CD14-positive monocyte (primary cell): ENCODE results near the gene CFAP57. TPM values are rescaled to one million over a fixed set of nuclear protein-coding genes. Genes with fewer than 3 reads are reported as not detected.

Experiments
- DNase-seq, 3 donors: peaks; one replicate each; pipeline ENCODE4 v3.0.0-alpha.2; 2011 to 2022
- H2AFZ ChIP-seq: 2 replicates; pipeline ENCODE4 v1.6.0; 2012; ENCODE audit warnings: mild to moderate bottlenecking, low read depth, low read length, inconsistent platforms; ENCODE audit not compliant: insufficient read depth, poor library complexity, severe bottlenecking
- H3K27ac ChIP-seq, 2 donors: 1 replicate in 1 of 2; 2 replicates in 1 of 2; pipeline ENCODE4 v1.5.1; 2012 to 2013; ENCODE audit warnings: low read length in 2 of 2, control low read depth in 1 of 2, inconsistent platforms in 1 of 2, low read depth in 1 of 2, mild to moderate bottlenecking in 1 of 2
- H3K27me3 ChIP-seq, 2 donors: one replicate each; pipeline versions ENCODE4 v1.6.0 to v1.6.1; 2011 to 2013; ENCODE audit warnings: low read length in 2 of 2; ENCODE audit not compliant: control insufficient read depth in 2 of 2, insufficient read depth in 2 of 2
- H3K36me3 ChIP-seq, 2 donors: replicated peaks in 1 of 2; 1 replicate in 1 of 2; 2 replicates in 1 of 2; pipeline versions ENCODE4 v1.5.1 to v1.6.1; 2012 to 2013; ENCODE audit warnings: low read length in 2 of 2, control low read depth in 1 of 2, inconsistent platforms in 1 of 2, mild to moderate bottlenecking in 1 of 2; ENCODE audit not compliant: insufficient read depth in 2 of 2, control insufficient read depth in 1 of 2
- H3K4me1 ChIP-seq, 2 donors: 1 replicate in 1 of 2; 2 replicates in 1 of 2; pipeline versions ENCODE4 v1.5.1 to v1.6.1; 2012 to 2013; ENCODE audit warnings: low read length in 2 of 2, control low read depth in 1 of 2, inconsistent platforms in 1 of 2, mild to moderate bottlenecking in 1 of 2, moderate library complexity in 1 of 2; ENCODE audit not compliant: insufficient read depth in 2 of 2, control insufficient read depth in 1 of 2
- H3K4me2 ChIP-seq: replicated peaks from 2 replicates; pipeline ENCODE3; 2012; ENCODE audit warnings: low read length, moderate library complexity, mild to moderate bottlenecking; ENCODE audit not compliant: poor library complexity, severe bottlenecking; ENCODE audit errors: extremely low read depth
- H3K4me3 ChIP-seq, 3 experiments: fragments of 200-600 bp in 1 of 3; sonication (generic) in 1 of 3; replicated peaks in 1 of 3; 1 replicate in 2 of 3; 2 replicates in 1 of 3; pipeline ENCODE4 v1.5.1; 2011 to 2013; ENCODE audit warnings: low read length in 3 of 3, mild to moderate bottlenecking in 3 of 3, control low read depth in 2 of 3, low read depth in 2 of 3, inconsistent platforms in 1 of 3, moderate library complexity in 1 of 3
- H3K79me2 ChIP-seq: 2 replicates; pipeline ENCODE4 v1.6.0; 2012; ENCODE audit warnings: mild to moderate bottlenecking, control low read depth, inconsistent platforms, low read length, moderate library complexity; ENCODE audit not compliant: insufficient read depth
- H3K9ac ChIP-seq: 2 replicates; pipeline ENCODE4 v1.6.0; 2017; ENCODE audit warnings: low read length, mild to moderate bottlenecking; ENCODE audit not compliant: insufficient read depth, poor library complexity, severe bottlenecking
- H3K9me3 ChIP-seq, 2 donors: replicated peaks in 1 of 2; 1 replicate in 1 of 2; 2 replicates in 1 of 2; pipeline versions ENCODE4 v1.5.1 to v1.6.1; 2012 to 2013; ENCODE audit warnings: low read length in 2 of 2, control low read depth in 1 of 2; ENCODE audit not compliant: control insufficient read depth in 1 of 2, insufficient read depth in 1 of 2
- H4K20me1 ChIP-seq: 2 replicates; pipeline ENCODE4 v1.6.0; 2012; ENCODE audit warnings: mild to moderate bottlenecking, low read length, control low read depth, moderate library complexity; ENCODE audit not compliant: insufficient read depth
- H3K27ac Mint-ChIP-seq, 7 donors: one replicate each; pipeline ENCODE4 v1.8.0; 2020; ENCODE audit warnings: mild to moderate bottlenecking in 7 of 7, mixed read lengths in 7 of 7, moderate library complexity in 6 of 7, inconsistent platforms in 2 of 7
- H3K27me3 Mint-ChIP-seq, 3 donors: one replicate each; pipeline ENCODE4 v1.8.0; 2021 to 2022; ENCODE audit warnings: low read depth in 3 of 3, mild to moderate bottlenecking in 3 of 3, mixed read lengths in 3 of 3, moderate library complexity in 3 of 3, inconsistent platforms in 1 of 3
- H3K36me3 Mint-ChIP-seq, 2 donors: one replicate each; pipeline ENCODE4 v1.8.0; 2020; ENCODE audit warnings: mixed read lengths in 2 of 2, inconsistent platforms in 1 of 2, mild to moderate bottlenecking in 1 of 2
- H3K4me1 Mint-ChIP-seq: one replicate; pipeline ENCODE4 v1.8.0; 2020; ENCODE audit warnings: mild to moderate bottlenecking, mixed read lengths
- H3K4me3 Mint-ChIP-seq, 2 donors: one replicate each; pipeline ENCODE4 v1.8.0; 2020; ENCODE audit warnings: mild to moderate bottlenecking in 2 of 2, mixed read lengths in 2 of 2, moderate library complexity in 1 of 2
- H3K9me3 Mint-ChIP-seq, 7 donors: one replicate each; pipeline ENCODE4 v1.8.0; 2020 to 2022; ENCODE audit warnings: mixed read lengths in 7 of 7, mild to moderate bottlenecking in 6 of 7, moderate library complexity in 6 of 7, inconsistent platforms in 2 of 7
- CTCF ChIP-seq: fragments of 200-600 bp; IDR thresholded peaks from one replicate; pipeline ENCODE4 v1.8.0; 2022; ENCODE audit warnings: antibody characterized with exemption, mild to moderate bottlenecking
- WGBS: methylation state at CpG from one replicate; pipeline ENCODE4 v1.1.5; 2013; ENCODE audit warnings: missing lambda C conversion rate; ENCODE audit not compliant: insufficient coverage; 5-methylcytosine and 5-hydroxymethylcytosine counted together
- intact Hi-C, 2 donors: fragments of 100-400 bp; cut with micrococcal nuclease; formaldehyde crosslinking; loops; one replicate each; pipeline versions ENCODE4 v1.15.0 to v1.15.1; 2023
- polyA plus RNA-seq, 3 donors: library from polyadenylated mRNA; depleted of rRNA in 1 of 3; unstranded in 2 of 3; stranded (reverse) in 1 of 3; fragments of 300-500 nt in 2 of 3; fragments of >200 nt in 1 of 3; fragmentation: Illumina TruSeq in 2 of 3; gene quantifications; 1 replicate in 2 of 3; 2 replicates in 1 of 3; pipeline ENCODE4 v1.2.3, GENCODE V29; 2012 to 2021

CFAP57 gene
- polyA plus RNA-seq, 3 donors = 0.01 to 0.05 TPM; not detected in 1

DNA sequence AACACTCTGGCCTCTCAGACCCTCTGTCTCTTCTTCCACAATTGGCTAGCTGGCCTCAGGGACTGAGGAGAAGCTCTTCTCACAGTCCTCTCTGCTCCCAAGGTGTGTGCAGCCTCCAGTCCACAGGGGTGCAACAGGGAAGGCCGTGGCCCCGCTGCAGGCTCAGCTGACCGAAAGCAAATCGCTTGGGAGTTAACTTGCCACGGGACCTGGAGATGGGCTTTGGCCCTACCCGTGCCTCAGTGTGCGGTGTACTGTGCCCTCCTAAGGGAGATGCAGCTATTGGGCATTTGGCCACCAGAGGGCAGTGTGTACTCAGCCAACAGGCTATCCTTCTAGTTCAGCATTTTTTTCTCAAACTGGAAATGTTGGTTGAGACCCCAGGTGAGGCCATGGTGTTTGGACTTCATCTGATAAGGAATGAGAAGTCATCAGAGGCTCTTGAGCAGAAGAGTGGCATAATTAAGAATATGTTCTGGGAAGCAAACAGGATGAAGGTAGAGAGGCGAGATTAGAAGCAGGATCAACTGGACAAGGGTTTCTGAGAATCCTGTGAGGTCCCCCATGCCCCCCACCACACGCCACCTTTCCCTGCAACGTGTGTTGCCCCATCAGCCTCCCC lies 55.1 kb downstream of the CFAP57 start:
- no peak overlapping the region for H3K4me3 ChIP-seq
- Mint-ChIP-seq H3K9me3 (no peaks in the 10 kb centered on the region), H3K4me1 (peaks cover 7% of the 10 kb centered on the region), H3K27ac (peak overlapping the region in 1 of 7 donors; percentile 36), H3K27me3 (peaks cover 0 to 1% (median 1%) of the 10 kb centered on the region in 3 donors), H3K4me3 (no peak overlapping the region), H3K36me3 (no peaks in the 10 kb centered on the region)
- no peaks in the 10 kb centered on the region for H3K79me2 ChIP-seq
- 16% methylated on average over 9 of the region's 10 CpGs for WGBS
- no peaks in the 10 kb centered on the region for H4K20me1 ChIP-seq
- H3K9ac ChIP-seq = no peak overlapping the region
- intact Hi-C loops = loop anchor here (1.0 to 2.0 kb wide), 2 partner anchors 187 to 188 kb away; no protein-coding TSS in a partner anchor
- H3K27me3 ChIP-seq = no peaks in the 10 kb centered on the region
- peak; percentile 94 for TF ChIP-seq CTCF
- no peaks in the 10 kb centered on the region for H3K36me3 ChIP-seq
- no peaks in the 10 kb centered on the region for H3K4me1 ChIP-seq
- no peak overlapping the region for H3K4me2 ChIP-seq
- H3K9me3 ChIP-seq = no peaks in the 10 kb centered on the region
- H3K27ac ChIP-seq = no peak overlapping the region
- peak; percentile 50 to 74 (median 69) for DNase-seq
- H2AFZ ChIP-seq = peak overlapping the region; percentile 48

- no peak overlapping the region for H3K4me3 Mint-ChIP-seq
- Histone ChIP-seq H3K4me1 (no peaks in the 10 kb centered on the region), H3K27ac (no peak overlapping the region), H3K9ac (no peak overlapping the region), H3K79me2 (no peaks in the 10 kb centered on the region), H3K4me3 (no peak overlapping the region), H3K9me3 (no peaks in the 10 kb centered on the region), H3K36me3 (no peaks in the 10 kb centered on the region), H2AFZ (no peak overlapping the region), H3K4me2 (no peak overlapping the region), H4K20me1 (no peaks in the 10 kb centered on the region), H3K27me3 (no peaks in the 10 kb centered on the region)
- no peaks in the 10 kb centered on the region for H3K36me3 Mint-ChIP-seq
- no peak for DNase-seq
- peaks cover 7% of the 10 kb centered on the region for H3K4me1 Mint-ChIP-seq
- TF ChIP-seq CTCF = no peak
- H3K9me3 Mint-ChIP-seq = no peaks in the 10 kb centered on the region
- peaks cover 0 to 1% (median 1%) of the 10 kb centered on the region in 3 donors for H3K27me3 Mint-ChIP-seq
- WGBS = 95% methylated on average over 6 of the region's 6 CpGs
- intact Hi-C loops = no loop called here
- H3K27ac Mint-ChIP-seq = peak overlapping the region in 1 of 7 donors; percentile 49
These were observed 58.0 kb downstream of the CFAP57 start for GRCh38 chr1:43229826-43230780.
